Cardiac septum (tissue), 1 donor: Measurements from ENCODE around the gene RNMT. TPM values are rescaled to one million over a fixed set of nuclear protein-coding genes. Genes with fewer than 3 reads are reported as not detected.
A peak's percentile ranks its signal among the peaks of the same experiment; 100 is the strongest.
"Not testable (repeated sequence)": the region's sequence is repeated elsewhere in the genome, so short reads cannot be mapped to it uniquely, and the experiment has no call there.

Experiments
- DNase-seq: peaks from one replicate; pipeline ENCODE4 v3.0.0-alpha.2; 2020; ENCODE audit warnings: low spot score
- intact Hi-C: fragments of 100-400 bp; cut with DNase I; formaldehyde crosslinking; loops from one replicate; pipeline ENCODE4 v1.14.0; 2022
- total RNA-seq: library from RNA; stranded (reverse); fragmentation: NEBNext Ultra II Directional; extraction: Animal tissue kit (Norgen Biotek cat#: 25700); gene quantifications from one replicate; pipeline ENCODE4 v1.2.1, GENCODE V29; 2021
- donor health status: DM: no; HTN: no; CAD: no.

RNMT gene
- total RNA-seq, 1 donor from 2014 or later, result 27.0 TPM

GRCh38 chr18:13725566-13726231, 774 bp upstream of the RNMT start:
- peak; percentile 75 for DNase-seq
- intact Hi-C loops, result loop anchor here (2.0 to 5.0 kb wide), 4 partner anchors 63 to 508 kb away; partner anchors contain the start of gene LDLRAD4

- intact Hi-C loops, result loop anchor here (2.0 to 5.0 kb wide), 4 partner anchors 65 to 510 kb away; partner anchors contain the start of gene LDLRAD4
- DNase-seq, result no peak
Measured at GRCh38 chr18:13726972-13727331, 479 bp downstream of the RNMT start.

DNA sequence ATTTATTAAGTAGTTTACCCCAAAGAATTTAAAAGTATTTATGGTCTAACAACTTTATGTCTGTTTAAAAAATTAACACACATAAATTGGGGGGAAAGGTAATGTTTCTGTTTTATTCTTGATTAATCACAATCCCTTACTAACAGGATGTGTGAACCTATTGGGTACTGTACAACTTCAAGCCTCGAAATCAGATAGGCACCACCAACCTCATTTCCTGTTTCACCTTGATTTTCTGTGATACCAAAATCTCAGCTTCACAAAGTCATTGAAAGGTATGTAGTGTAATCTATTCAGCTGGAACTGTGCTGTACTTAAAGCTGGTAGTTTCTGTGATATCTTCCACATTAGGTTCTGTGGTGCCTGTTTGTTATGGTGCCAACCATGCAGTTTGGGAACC, 4.0 kb downstream of the RNMT start:
- intact Hi-C loops, result no loop called here
- DNase-seq, result no peak

GRCh38 chr18:13735681-13736080, 9.2 kb downstream of the RNMT start:
- DNase-seq, result no peak
- intact Hi-C loops, result no loop called here

GRCh38 chr18:13745696-13746095, 19.2 kb downstream of the RNMT start:
- no peak for DNase-seq
- intact Hi-C loops, result no loop called here

- intact Hi-C loops, result no loop called here
- no peak for DNase-seq
Measured at GRCh38 chr18:13746633-13747032, 20.2 kb downstream of the RNMT start.

DNA sequence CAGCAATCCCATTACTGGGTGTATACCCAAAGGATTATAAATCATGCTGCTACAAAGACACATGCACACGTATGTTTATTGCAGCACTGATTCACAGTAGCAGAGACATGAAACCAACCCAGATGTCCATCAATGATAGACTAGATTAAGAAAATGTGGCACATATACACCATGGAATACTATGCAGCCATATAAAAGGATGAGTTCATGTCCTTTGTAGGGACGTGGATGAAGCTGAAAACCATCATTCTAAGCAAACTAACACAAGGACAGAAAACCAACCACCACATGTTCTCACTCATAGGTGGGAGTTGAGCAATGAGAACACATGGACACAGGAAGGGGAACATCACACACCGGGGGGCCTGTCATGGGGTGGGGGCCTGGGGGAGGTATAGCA, 25.1 kb downstream of the RNMT start:
- DNase-seq, intact Hi-C loops: not testable (repeated sequence)

- intact Hi-C loops, result no loop called here
- DNase-seq, result no peak
Measured at GRCh38 chr18:13756261-13756660, 29.8 kb downstream of the RNMT start.

- intact Hi-C loops, result no loop called here
- no peak for DNase-seq
Measured at GRCh38 chr18:13756671-13757070, 30.2 kb downstream of the RNMT start.

DNA sequence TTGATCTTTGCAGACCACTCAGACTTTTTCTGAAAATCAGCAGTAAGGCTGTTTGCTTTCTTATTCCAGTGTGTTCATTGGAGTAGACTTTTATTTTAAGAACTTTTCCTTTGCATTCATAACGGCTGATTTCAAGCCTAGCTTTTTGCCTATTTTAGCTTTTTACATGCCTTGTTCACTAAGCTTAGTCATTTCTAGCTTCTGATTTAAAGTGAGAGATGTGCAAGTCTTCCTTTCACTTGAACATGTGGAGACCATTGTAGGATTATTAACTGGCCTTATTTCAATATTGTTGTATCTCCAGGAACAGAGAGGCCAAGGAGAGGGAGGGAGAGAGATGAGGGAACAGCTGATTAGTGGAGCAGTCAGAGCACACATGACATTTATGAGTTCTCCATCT, 32.1 kb downstream of the RNMT start:
- intact Hi-C loops, result no loop called here
- DNase-seq, result no peak

GRCh38 chr18:13760047-13760446, 33.6 kb downstream of the RNMT start:
- intact Hi-C loops, result no loop called here
- no peak for DNase-seq

- no peak for DNase-seq
- intact Hi-C loops, result no loop called here
Measured at GRCh38 chr18:13762690-13763439, 36.4 kb downstream of the RNMT start.

DNA sequence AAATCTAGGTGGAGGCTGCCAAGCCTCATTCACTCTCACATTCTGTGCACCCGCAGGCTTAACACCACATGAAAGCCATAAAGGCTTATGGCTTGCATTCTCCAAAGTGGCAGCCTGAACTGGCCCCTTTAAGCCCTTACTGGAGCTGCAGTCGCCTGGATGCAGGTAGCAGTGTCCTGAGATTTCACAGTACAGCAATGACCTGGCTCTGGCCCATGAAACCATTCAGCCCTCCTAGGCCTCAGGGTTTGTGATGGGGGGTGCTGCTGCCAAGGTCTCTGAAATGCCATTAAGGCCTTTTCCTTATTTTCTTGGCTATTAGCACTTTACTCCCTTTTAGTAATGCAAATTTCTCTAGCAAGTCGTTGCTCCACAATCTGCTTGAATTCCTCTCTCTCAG, 48.6 kb downstream of the RNMT start:
- DNase-seq, result no peak
- intact Hi-C loops, result no loop called here

DNA sequence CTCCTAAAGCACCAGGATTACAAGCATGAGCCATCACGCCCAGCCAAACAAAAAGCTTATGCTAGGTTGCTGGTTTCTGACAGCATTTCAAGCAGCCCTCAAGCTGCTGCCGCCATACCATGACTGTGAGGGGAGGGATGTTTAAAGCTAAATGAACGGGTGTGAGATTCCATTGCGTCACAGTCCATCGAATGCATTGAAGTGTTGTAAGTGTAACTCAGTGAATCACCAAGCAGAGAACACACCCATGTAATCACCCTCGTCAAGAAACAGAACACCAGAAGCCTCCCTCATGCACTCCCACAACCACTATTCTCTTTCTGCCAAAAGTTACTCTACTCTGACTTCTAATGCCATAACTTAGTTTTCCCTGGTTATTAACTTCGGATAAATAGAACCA, 64.7 kb downstream of the RNMT start:
- DNase-seq, result no peak
- intact Hi-C loops, result no loop called here

DNA sequence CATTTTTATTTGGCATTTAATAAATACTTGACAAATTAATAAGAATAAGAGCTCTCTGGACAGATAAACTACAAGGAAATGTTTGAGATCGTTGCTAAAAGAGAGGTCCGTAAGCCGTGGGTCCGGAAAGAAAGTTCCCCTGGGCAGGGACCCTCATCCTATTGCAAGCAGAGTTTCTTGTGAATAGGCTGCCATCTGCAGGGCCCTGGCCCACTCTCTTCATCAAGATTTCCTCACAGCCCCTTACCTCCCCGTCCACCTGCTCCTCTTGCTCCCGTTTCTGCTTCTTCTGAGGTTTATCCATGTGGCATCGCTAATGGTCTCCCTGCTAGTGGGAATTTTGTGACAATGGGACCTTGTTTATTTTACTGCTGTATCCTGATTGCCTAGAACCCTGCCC, 67.3 kb downstream of the RNMT start:
- intact Hi-C loops, result no loop called here
- no peak for DNase-seq

- intact Hi-C loops, result no loop called here
- DNase-seq, result no peak
Measured at GRCh38 chr18:13796515-13796914, 70.0 kb downstream of the RNMT start.

GRCh38 chr18:13797157-13797611, 70.7 kb downstream of the RNMT start:
- DNase-seq, result no peak
- intact Hi-C loops, result no loop called here

- intact Hi-C loops, result no loop called here
- no peak for DNase-seq
Measured at GRCh38 chr18:13799396-13799795, 72.9 kb downstream of the RNMT start.

DNA sequence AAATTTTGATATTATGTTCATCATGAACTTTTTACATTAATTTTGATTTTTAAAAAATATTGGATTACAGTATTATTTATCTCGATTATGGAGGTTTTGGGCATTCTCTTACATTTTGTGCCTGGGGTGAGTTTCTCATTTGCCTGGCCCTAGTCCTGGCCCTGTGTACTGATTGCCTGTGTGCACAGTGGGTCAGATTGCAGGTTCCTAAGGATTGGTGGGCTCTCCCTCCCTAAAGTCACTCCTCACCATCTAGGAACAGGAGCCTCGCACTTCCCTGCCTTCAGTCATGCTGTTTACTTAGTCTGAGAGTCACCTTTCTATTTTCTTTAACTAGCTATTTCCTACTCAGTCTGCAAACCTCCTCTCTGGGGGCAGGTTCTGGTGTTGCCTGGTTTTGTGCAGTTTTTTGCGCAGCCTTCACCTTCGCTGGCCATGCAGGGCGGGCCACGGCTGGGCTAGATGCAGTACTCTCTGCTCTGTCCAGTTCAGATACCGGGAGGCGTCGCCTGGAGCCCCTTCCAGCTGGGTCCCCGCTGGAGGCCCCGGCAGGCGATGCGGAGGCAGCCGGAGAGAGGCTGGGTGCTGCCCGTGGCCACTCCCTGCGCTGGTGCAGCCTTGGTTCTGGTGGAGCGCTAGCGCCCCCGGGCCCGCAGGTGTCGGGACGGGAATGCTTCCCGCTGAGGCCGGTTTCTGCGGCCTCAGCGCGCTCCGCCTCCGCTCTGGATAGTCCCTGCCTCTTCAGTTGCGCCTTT, 74.2 kb downstream of the RNMT start:
- intact Hi-C loops, result loop anchor here (5.0 kb wide), 1 partner anchor 248 kb away; no protein-coding TSS in a partner anchor
- DNase-seq, result no peak

DNA sequence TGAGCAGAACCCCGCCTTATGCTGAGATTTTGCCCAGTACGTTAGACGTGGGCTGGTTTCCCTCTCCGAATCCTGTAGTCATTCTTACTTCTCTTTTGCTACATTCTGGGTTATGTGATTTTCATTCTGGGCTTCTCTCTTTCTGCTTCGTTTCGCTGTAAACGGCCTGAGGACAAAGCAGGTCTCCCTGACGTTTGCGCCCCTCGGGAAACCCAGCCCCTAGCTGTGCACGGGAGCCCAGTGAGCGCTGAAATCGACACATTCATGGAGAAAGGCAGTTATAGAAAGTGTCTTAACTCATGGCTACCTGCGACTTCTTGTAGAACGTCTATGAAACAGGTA, 74.8 kb downstream of the RNMT start:
- intact Hi-C loops, result loop anchor here (5.0 kb wide), 1 partner anchor 249 kb away; no protein-coding TSS in a partner anchor
- no peak for DNase-seq
